GM18508 (cell line): ENCODE data around the gene DAPL1.

Experiments
- ATAC-seq: cut with Tn5 transposase; IDR thresholded peaks from one replicate; pipeline ENCODE4 v1.9.1; 2021; ENCODE audit warnings: moderate number of reproducible peaks; ENCODE audit not compliant: insufficient read depth, unreplicated experiment

Gene DAPL1, protein sequence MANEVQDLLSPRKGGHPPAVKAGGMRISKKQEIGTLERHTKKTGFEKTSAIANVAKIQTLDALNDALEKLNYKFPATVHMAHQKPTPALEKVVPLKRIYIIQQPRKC

DNA sequence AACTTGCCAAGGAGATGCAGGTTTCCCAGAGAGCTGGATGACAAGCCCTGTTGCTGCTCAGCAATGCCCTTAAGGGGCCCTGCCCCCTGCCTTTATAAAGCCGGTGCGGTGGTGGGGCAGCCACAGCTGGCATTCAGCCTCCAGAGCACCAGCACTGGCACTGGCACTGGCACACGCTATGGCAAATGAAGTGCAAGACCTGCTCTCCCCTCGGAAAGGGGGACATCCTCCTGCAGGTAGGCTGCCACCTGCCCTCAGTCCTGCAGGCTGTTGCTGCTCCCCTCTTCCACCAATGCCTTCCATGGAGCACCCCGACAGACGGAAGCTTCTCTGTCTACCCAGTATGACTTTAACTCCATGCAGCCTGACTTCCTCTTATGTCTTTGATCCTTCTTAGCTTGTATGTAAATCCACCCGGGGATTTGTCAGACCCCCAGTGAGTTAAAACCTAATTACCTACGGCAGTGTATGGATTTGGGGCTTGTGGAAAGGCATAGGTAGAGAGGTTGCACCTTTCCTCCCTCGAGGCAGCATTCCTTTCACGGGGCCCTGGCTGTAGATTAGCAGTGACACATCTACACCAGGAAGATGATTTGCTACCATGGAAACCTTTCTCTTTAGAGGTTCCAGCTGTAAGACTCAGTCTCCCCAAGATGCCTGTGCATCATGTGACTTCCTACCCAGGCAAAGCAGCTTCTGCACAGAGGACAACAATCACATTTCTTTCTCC lies at the start of gene DAPL1:
TSS of gene DAPL1 (plus strand) at position 123 of the 730 bp plus-strand sequence. CDS start at position 179, 56 bp downstream.
- ATAC-seq = no peak

DNA sequence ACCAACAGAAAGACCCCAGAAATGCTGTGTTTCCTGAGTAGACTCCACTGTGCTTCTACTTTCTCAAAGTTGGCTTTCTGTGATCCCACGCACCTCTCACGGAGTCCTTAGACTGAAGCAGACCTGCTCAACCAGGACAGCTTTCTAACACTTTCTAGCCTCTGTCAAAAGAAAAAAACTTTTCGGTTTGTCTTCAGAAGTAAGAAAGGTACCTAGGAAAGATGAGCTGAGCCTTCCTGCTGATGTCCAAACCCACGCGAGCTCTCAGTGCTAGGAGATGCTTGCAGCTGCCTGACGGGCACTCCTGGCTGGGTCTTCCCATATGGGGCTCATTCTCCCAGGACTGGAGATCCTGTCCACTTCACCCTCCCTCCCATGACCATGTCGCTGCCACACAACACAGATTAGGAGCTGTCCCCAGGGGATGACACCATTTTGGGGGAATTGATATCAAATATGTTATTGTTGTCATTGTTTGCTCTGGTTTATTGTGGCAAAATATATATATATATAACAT lies 49.2 kb upstream of the DAPL1 start:
- no peak for ATAC-seq

DNA sequence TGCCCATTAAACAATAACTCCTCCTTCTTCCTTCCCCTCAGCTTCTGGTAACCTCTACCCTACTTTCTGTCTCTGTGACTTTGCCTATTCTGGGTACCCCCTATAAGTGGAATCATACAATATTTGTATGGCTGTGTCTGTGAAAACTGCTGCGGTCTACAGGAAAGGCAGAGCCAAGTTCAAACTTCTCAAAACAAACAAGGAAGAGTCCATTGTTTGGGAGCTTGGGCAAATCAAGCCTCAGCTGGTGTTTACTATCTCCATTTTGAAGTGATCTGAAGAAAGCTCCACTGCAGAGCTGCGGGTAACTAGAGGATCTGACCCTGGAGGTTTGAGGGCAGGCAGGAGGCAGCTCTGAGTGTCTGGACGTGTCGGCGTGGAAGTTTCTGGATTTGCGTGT lies 48.6 kb upstream of the DAPL1 start:
- ATAC-seq = no peak

DNA sequence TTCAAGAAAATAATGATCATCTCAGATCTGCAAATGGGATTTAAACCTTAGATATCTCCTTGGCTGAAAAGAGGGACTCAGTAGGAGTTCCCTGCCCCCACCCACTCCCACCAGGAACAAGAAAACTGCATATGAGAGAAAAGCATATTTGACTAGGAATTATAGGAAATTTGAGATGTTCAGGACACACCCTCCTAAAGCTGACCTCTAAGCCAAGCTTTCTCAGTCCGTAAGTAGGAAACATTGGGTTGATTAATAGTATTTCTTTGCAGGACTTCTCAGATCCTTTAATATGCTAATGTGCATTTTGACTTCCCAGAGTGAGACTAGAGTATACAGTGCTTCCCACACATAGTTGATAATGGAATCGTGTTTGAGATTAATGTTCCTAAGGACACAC lies 47.8 kb upstream of the DAPL1 start:
- no peak for ATAC-seq

DNA sequence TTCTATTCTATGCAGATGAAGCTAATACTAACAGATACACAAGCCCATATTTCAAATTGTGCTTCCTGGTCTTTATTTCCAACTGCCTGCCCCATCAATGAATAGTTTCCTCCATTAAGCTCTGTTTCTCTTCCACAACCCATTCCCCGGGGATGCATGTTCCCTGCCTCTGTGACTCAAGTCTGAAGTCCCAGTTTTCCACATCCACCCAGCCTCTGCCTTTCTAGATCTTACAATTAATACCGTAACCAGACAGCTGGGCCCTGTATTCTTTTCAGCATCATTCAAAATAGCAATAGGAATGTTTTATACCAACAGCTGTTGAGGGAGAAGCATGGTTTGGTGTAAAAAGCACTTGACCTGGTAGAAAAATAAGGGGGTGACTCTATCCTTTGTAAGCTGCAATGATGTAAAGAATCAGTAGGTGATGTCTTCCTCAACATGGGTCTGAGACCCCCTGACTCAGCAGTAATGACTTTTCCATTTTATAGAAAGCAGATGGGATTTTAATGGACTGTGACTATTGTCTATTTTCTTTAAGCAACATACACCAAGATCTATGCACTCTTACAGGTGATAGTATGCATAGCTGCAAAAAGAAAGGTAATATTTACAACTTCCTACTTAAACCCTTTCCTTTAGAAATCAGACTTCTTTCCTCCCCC lies 46.1 kb upstream of the DAPL1 start:
- ATAC-seq = no peak

DNA sequence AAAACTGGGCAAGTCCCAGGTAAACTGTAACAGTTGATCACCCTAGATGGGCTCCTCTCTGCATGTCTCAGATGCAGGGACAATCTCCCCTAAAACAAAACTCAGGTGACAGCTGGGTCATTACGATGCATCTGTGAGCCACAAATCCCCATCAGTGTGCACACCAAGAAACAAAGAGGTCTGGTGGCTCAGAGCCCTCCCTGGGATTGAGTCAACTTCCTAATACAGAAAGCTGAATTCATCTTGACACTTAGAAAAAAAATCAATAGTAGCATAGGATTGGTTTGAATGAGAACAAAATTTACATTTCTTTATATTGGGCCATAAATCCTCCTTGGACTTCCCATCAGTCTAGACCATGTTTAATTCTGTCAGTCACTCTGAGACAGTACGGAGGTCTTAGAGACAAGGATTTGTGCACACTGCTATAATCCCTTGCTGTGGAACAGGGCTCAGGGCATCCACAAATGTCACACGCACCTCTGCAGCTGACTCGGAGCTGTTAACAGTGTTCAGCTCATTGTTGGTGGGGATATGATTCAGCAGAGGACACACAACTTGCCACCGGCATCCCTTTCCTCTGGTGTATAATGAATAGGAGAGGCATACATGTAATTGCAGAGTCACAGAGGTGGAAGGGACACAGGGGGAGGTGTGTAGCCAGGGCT lies 44.5 kb upstream of the DAPL1 start:
- ATAC-seq = no peak

DNA sequence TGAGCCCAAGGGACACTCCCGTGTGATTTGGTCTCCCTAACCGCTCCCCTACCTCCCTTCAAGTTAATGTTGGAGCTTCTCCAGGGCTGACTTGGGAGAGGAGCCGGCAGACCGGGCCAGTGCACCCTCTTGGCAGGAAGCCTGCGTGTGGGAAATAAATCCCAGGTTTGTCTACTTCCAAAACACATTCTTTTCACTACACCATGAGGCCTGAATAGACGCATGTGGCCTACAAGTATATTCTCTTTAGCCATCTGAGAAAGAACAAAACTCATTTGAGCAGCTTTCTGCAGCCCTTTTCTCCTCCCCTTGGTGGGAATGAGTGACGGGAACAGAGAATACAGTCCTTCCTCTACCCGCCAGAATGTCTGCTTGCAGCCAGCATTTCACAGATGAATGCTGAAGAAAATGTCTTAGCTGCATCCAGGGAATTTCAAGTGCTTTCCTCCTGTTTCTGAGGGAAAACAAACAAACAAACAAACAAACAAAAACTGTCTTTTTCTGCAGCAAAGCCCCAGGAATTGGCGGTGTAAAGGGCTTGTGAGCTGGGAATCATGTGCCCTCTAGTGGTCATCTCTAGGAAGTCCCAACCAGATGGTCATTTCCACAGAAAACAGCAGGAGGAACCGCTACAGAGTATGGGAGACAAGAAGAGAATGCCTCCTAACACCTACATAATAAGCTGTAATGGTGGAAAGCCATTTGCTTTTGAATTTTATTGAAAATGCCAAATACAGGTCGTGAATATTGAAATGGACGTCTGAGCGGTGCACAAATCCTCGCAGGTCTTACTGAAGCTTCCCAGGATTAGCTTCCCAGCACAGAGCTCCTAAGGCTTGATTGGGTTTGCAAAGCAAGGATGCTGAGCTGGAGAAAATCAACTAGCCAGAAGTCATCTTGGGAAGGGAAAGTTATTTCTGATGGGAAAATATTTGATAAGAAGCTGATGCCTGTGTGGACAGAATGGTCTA lies 41.2 kb upstream of the DAPL1 start:
- peak; percentile 64 for ATAC-seq

DNA sequence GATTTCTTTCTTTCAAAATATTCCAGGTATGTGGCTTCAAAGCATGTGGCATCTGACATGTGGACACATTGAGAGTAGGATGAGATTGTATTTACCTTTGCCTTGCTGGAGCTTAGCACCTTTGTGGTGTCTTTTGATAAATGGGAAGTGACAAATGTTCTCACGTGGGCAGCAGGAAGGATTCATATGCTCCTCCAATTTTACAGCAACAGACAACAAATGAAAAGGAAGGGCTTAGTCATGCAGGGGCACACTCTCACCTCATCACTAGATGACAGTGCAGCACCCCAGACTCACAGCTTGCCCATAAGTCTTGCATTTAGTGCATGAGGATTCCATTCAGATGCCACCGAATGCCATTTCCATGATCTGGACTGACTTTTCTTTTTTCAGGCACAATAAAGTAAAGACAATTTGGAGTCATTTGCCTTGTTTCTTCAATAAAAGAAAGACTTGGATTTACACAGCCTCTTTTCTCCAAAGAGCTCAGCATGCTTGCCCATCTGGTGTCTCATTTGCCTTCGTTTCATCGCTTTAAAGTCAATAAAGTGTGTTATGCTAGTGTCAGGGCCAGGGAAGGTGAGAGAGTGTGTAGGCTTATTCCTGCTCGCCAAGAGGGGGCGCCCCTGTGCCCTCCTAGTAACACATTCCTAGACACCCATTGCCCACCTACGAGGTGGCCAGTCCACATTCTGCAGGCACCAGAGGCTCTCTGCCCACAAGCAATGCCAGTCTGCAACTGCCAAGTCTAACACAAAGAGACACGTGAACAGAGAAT lies 39.6 kb upstream of the DAPL1 start:
- ATAC-seq = no peak

DNA sequence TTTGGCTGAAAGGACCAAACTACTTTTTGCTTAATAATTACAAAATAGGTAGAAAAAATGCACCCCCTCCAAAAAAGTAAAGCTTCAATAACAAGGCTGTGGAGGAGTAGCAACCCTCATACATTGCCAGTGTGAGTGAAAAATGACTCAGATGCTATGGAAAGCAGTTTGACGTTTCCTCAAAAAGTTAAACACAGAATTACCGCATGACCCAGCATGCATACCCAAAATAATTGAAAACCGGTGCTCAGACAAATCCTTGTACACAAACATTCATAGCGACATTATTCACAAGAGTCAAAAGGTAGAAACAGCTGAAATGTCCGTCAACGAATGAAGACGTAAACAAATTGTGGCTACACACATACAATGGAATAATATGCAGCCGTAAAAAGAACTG lies 38.8 kb upstream of the DAPL1 start:
- ATAC-seq = no peak

DNA sequence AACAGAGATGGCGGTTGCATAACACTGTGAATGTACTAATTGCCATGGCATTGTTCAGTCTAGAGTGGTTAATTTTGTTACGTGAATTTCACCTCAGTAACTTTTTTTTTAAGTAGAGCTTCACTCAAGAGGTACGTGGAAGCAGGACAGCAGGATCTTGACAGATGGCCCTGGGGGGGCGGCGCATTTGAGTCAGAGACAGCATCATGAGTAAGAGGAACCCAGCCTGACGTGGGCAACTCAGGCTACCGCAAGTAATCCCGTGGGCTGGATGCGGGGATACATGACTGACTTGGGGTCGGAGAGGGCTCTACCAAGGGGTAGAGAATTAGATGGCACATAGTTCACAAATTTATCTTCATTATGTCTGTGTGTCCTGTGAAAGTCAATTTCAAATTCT lies 38.1 kb upstream of the DAPL1 start:
- ATAC-seq = no peak

DNA sequence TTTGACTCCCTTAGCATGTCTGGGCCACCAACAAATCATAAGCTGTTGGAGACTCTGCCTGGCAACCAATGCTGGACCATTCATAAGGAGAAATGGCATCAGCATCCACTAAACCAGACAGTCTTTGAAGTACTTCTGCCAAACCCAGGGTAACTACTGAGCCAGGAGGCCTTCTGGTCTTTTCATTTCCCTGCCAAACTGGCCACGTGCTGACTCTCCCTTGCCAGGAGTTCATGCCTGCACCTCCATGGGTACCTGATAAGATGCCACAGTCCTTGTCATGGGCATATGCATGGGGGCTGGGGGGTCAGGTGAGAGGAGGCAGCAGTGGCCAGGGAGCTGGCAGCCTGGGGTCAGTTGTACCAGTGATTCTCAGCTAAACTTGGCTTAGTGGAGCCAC lies 34.2 kb upstream of the DAPL1 start:
- ATAC-seq = no peak

DNA sequence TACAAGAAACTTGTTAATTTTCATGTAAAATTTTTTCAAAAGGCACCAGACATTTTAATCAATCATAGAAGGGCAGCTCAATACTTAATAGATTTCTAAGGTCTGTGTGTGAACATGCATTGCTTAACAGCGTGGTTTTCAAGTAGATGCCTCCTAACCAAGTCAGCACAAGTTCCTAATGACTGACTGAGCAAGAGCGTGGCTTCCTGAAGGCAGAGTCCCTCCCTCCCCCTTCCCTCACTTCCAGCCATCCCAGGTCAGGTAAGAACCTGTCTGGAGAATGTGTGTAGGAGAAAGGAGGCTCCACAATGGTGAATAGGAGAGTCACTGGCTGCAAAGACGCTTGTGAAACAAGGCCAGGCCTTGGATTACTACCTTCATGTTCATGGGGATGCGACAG lies 33.5 kb upstream of the DAPL1 start:
- ATAC-seq = no peak

DNA sequence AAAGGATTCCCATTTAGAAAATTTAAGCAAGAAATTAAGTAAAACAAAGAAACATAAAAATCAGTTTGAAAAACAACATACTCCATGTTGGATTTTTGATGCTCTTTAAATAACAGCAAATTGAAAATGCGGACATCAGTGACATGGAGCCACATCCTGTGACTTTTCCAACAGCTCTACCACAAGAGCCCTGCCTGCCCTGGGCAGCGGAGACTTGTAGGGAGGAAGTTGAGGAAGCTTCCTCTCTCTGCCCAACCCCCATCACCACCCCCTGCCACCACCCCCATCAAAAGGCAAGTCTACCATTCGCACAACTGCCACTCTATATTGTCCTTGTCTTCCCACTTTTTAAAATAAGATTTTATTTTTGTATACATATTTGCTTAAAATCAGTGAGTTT lies 32.8 kb upstream of the DAPL1 start:
- no peak for ATAC-seq

DNA sequence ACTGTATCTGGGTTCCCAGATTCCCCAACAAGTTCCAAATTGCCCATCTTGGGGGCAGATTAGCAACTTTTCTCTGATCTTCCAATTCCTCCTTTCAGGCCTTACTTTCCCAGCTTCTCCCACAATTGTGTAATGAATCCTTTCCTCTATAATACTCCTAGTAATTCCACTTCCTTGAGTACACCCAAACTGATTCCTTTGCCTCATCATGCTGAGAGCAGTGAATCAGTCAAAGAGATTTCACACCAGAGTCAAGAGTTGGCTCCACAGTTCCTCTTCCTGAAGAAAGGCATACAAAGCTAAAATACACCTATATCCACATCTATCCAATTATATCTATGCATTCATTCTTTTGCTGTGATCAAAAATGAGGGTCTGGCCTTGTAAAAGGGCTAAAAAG lies 28.6 kb upstream of the DAPL1 start:
- ATAC-seq = no peak

DNA sequence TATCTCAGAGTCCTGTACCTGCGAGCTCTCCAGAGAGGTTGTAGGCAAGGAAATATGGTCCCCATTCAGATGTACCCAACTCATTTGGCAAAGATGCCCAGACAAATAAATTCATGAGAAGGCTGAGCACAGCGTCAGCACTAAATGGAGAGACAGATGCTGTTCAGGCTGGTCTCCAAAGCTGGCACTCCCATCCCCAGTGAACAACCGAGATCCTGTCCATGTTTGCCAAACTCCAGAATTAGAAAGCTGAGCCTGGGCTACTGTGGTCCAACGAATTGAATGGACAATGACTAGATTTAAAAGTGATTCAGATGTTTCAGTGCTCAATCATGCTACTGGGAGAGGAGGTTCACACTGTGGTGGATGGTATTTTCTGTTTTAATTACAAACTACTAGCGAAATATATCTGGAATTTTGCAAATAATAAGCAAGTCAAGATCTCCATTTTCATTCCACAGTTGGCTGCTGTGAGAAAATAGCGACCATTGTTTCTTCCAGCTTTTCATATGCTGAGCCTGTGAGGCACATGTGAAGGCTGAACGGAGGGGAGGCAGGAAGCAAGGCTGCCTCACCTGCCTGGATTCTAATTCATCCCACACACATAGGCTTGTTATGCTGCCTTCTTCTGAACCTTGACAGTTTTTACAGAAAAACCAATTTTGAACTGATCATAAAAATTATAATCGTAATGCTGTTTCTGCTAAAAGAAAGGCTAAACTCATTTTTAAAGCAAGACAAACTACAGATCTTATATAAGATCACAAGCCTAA lies 22.6 kb upstream of the DAPL1 start:
- no peak for ATAC-seq

DNA sequence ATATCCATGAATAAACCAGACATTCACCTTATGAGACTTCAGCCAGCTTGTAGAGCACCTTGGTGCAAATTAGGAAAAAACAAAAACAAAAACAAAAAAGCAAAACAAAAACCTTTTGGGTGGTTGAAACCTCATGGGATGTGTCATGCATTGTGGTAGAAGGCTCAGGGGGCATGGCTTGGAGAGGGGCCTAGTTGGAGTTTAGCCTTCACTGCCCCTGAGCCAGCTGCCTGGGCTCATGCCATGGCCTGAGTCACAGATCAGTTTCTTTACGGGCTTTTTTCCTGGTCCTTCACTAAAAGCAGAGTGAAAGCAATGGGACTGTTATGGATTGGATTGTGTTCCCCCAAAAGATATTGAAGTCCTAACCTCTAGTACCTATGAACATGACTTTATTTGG lies 22.0 kb upstream of the DAPL1 start:
- no peak for ATAC-seq

DNA sequence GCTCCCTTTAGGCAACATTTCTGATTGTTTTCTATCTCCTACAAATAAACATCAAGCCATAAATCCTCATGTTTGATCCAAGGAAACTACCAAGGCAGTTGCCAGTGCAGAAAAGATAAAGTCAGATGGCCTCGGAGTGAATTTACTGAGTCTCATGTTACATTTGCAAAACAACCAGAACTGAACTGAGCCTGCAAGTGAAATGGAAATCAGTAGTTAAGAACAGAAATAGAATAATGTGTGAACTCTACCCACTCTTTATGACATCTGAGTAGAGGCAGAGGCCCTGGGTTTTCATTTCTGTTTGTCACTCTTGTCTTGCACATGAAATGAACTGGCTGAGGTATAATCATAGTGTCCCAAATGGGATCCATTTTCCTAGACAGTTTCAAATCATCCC lies 20.4 kb upstream of the DAPL1 start:
- ATAC-seq = no peak

DNA sequence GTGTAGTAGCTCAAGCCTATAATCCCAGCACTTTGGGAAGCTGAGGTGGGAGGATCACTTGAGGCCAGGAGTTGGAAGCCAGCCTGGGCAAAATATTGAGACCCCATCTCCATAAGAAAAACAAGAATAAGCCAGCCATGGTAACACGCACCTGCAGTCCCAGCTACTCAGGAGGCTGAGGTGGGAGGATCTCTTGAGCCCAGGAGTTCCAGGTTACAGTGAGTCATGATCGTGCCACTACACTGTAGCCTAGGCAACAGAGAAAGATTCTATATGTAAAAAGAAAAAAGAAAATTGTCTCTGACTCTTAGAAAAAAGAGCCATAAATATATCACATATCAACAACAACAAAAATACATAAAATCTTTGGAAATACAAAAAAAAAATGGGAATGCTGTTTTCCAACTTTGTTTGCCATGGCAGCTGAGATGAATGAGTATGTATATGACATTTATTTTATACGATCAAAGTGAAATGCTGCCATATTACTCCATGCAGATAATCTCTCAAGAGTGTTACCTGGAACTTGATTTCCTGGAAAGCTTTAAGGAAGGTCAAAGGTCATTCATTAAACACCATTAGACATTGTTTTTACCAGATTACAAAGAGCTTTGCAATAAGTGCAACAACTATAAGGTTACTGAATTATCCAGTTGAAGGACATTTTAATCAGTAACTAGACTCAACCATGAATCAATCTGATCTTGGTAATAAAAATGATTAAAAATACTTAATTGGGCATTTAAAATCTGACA lies 19.7 kb upstream of the DAPL1 start:
- ATAC-seq = no peak
